Measurements from ENCODE around the gene TTN. TPM values are rescaled to one million over a fixed set of nuclear protein-coding genes. Genes with fewer than 3 reads are reported as not detected.
"Not testable (repeated sequence)": the region's sequence is repeated elsewhere in the genome, so short reads cannot be mapped to it uniquely, and the experiment has no call there.

Gene TTN
- total RNA-seq, 1 experiment from 2014 or later: 1.1 TPM

DNA sequence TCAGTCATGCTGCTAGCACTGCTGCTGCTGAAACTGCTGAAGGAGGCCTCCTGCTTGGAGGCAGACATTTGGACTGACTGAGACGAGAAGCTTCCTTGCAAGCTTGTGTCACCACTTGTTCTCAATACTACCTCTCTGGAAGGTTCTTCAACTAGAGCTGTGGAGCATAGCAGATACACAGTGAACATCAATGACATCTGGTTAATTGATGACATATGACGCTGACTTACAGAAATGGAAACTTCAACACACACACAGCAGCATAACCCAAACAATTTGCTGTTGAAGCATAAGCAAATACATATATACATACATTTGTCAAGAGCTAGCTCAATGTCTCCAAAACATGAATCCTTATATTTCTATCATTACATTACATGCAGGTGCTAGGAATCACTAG lies 279.6 kb downstream of the TTN start:
- no peaks in the 10 kb centered on the region for H3K9me2 ChIP-seq (replicated peaks; ENCODE audit: low read length)
- H3K27ac ChIP-seq (ENCODE audit: low read length): no peak overlapping the region
- H3K9me3 ChIP-seq (ENCODE audit: low read length): no peaks in the 10 kb centered on the region
- H3K27me3 ChIP-seq (ENCODE audit: low read length): no peaks in the 10 kb centered on the region
- ChIA-PET POLR2A (ENCODE audit: unreplicated experiment) (no interaction called here), CTCF (no interaction called here)
- H3K79me2 ChIP-seq (ENCODE audit: low read length): peaks cover 19% of the 10 kb centered on the region
- no peaks in the 10 kb centered on the region for H3F3A ChIP-seq (ENCODE audit: low read length, unreplicated experiment)
- intact Hi-C loops (cut with micrococcal nuclease): no loop called here
- no peak overlapping the region for H3K4me2 ChIP-seq (ENCODE audit: low read length)
- TF ChIP-seq EZH2phosphoT487 (IDR thresholded peaks at IDR 0.05; ENCODE audit: borderline replicate concordance, low read length): no peak
- TF ChIP-seq EZH2 (IDR thresholded peaks at IDR 0.05; ENCODE audit: low read length, unreplicated experiment): no peak
- TF ChIP-seq, protein P1, sequence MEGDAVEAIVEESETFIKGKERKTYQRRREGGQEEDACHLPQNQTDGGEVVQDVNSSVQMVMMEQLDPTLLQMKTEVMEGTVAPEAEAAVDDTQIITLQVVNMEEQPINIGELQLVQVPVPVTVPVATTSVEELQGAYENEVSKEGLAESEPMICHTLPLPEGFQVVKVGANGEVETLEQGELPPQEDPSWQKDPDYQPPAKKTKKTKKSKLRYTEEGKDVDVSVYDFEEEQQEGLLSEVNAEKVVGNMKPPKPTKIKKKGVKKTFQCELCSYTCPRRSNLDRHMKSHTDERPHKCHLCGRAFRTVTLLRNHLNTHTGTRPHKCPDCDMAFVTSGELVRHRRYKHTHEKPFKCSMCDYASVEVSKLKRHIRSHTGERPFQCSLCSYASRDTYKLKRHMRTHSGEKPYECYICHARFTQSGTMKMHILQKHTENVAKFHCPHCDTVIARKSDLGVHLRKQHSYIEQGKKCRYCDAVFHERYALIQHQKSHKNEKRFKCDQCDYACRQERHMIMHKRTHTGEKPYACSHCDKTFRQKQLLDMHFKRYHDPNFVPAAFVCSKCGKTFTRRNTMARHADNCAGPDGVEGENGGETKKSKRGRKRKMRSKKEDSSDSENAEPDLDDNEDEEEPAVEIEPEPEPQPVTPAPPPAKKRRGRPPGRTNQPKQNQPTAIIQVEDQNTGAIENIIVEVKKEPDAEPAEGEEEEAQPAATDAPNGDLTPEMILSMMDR (conservative IDR thresholded peaks at IDR 0.05; ENCODE audit: low read depth, low read length): no peak
- no peak overlapping the region for H3K4me3 ChIP-seq (ENCODE audit: low read length)
- no TSS peak for BruUV-seq (replicated peaks)
- 0 out of 2 replicates have a peak, but pooled peaks cover 4% of the 10 kb centered on the region for H3K36me3 ChIP-seq (ENCODE audit: low read depth, low read length)
- ATAC-seq (no peak), DNase-seq (no peak)
- no peaks in the 10 kb centered on the region for H3K4me1 ChIP-seq (ENCODE audit: insufficient read depth, low read length)
- no peak overlapping the region for H3K9ac ChIP-seq (ENCODE audit: low read length)
- no peak overlapping the region for H2AFZ ChIP-seq (ENCODE audit: low read length)
- no peaks in the 10 kb centered on the region for H4K20me1 ChIP-seq (ENCODE audit: low read length)

DNA sequence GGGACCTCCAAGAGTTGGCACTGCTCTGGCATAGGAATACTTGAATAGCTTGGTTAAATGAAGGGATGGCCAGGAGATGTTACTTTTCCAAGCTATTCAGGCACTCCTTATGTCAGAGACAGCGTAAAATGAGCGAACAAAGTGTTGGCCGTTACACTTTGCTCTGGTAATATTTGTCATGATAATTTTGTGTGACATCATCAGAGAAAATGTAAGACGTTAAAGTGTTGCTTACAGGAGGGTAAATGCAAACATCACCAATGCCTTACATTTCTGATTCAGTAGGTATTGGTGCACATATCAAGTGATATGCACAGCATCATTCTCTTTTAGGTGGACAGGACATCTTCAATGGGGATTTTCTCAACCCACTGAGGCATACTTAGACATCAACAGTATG lies 281.0 kb downstream of the TTN start:
- Histone ChIP-seq H3K9me3 (ENCODE audit: low read length) (no peaks in the 10 kb centered on the region), H3K4me2 (ENCODE audit: low read length) (no peak overlapping the region), H3K36me3 (ENCODE audit: low read depth, low read length) (no peaks in the 10 kb centered on the region), H3K27ac (ENCODE audit: low read length) (no peak overlapping the region), H2AFZ (ENCODE audit: low read length) (no peak overlapping the region), H3K79me2 (ENCODE audit: low read length) (peaks cover 19% of the 10 kb centered on the region), H3K4me1 (ENCODE audit: insufficient read depth, low read length) (no peaks in the 10 kb centered on the region), H4K20me1 (ENCODE audit: low read length) (no peaks in the 10 kb centered on the region), H3K27me3 (ENCODE audit: low read length) (no peaks in the 10 kb centered on the region), H3K4me3 (ENCODE audit: low read length) (no peak overlapping the region), H3K9ac (ENCODE audit: low read length) (no peak overlapping the region), H3F3A (ENCODE audit: low read length, unreplicated experiment) (no peaks in the 10 kb centered on the region), H3K9me2 (replicated peaks; ENCODE audit: low read length) (no peaks in the 10 kb centered on the region)
- TF ChIP-seq, protein P1 (conservative IDR thresholded peaks at IDR 0.05; ENCODE audit: low read depth, low read length): no peak
- TF ChIP-seq EZH2phosphoT487 (IDR thresholded peaks at IDR 0.05; ENCODE audit: borderline replicate concordance, low read length) (no peak), EZH2 (IDR thresholded peaks at IDR 0.05; ENCODE audit: low read length, unreplicated experiment) (no peak)
- DNase-seq (no peak), ATAC-seq (no peak)
- intact Hi-C loops (cut with micrococcal nuclease): no loop called here
- ChIA-PET POLR2A (ENCODE audit: unreplicated experiment) (no interaction called here), CTCF (no interaction called here)
- no TSS peak for BruUV-seq (replicated peaks)

DNA sequence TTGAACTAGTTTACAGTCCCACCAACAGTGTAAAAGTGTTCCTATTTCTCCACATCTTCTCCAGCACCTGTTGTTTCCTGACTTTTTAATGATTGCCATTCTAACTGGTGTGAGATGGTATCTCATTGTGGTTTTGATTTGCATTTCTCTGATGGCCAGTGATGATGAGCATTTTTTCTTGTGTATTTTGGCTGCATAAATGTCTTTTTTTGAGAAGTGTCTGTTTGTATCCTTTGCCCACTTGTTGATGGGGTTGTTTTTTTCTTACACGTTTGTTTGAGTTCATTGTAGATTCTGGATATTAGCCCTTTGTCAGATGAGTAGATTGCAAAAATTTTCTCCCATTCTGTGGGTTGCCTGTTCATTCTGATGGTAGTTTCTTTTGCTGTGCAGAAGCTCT lies 281.8 kb downstream of the TTN start:
- POLR2A ChIA-PET (ENCODE audit: unreplicated experiment); H4K20me1 ChIP-seq (ENCODE audit: low read length); intact Hi-C loops (cut with micrococcal nuclease); H3K9me2 ChIP-seq (replicated peaks; ENCODE audit: low read length); H3K9ac ChIP-seq (ENCODE audit: low read length); H3F3A ChIP-seq (ENCODE audit: low read length, unreplicated experiment); H3K4me2 ChIP-seq (ENCODE audit: low read length); H3K4me1 ChIP-seq (ENCODE audit: insufficient read depth, low read length); H3K9me3 ChIP-seq (ENCODE audit: low read length); H3K27me3 ChIP-seq (ENCODE audit: low read length); H3K36me3 ChIP-seq (ENCODE audit: low read depth, low read length); ATAC-seq; CTCF ChIA-PET; H2AFZ ChIP-seq (ENCODE audit: low read length); BruUV-seq (replicated peaks); H3K4me3 ChIP-seq (ENCODE audit: low read length); H3K27ac ChIP-seq (ENCODE audit: low read length); DNase-seq: not testable (repeated sequence)
- H3K79me2 ChIP-seq (ENCODE audit: low read length): peaks cover 19% of the 10 kb centered on the region

DNA sequence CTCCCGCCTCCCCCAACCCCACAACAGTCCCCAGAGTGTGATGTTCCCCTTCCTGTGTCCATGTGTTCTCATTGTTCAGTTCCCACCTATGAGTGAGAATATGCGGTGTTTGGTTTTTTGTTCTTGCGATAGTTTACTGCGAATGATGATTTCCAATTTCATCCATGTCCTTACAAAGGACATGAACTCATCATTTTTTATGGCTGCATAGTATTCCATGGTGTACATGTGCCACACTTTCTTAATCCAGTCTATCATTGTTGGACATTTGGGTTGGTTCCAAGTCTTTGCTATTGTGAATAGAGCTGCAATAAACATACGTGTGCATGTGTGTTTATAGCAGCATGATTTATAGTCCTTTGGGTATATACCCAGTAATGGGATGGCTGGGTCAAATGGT lies 282.2 kb downstream of the TTN start:
- DNase-seq; ATAC-seq; H3K4me2 ChIP-seq (ENCODE audit: low read length); POLR2A ChIA-PET (ENCODE audit: unreplicated experiment); H3F3A ChIP-seq (ENCODE audit: low read length, unreplicated experiment); intact Hi-C loops (cut with micrococcal nuclease); H3K36me3 ChIP-seq (ENCODE audit: low read depth, low read length); H2AFZ ChIP-seq (ENCODE audit: low read length); H3K9me3 ChIP-seq (ENCODE audit: low read length); H3K9ac ChIP-seq (ENCODE audit: low read length); H4K20me1 ChIP-seq (ENCODE audit: low read length); H3K4me1 ChIP-seq (ENCODE audit: insufficient read depth, low read length); CTCF ChIA-PET; H3K27me3 ChIP-seq (ENCODE audit: low read length); H3K9me2 ChIP-seq (replicated peaks; ENCODE audit: low read length); H3K27ac ChIP-seq (ENCODE audit: low read length); H3K4me3 ChIP-seq (ENCODE audit: low read length); BruUV-seq (replicated peaks): not testable (repeated sequence)
- H3K79me2 ChIP-seq (ENCODE audit: low read length): peaks cover 19% of the 10 kb centered on the region

Data from PC-3 (cell line).